ENCODE results near the gene LRBA.
"Not testable (repeated sequence)": the region's sequence is repeated elsewhere in the genome, so short reads cannot be mapped to it uniquely, and the experiment has no call there.

The LRBA gene

GRCh38 chr4:151043803-151044515, 28.9 kb upstream of the LRBA start:
- no peak for DNase-seq (ENCODE audit: insufficient read length, low spot score)
- FAIRE-seq: no peak
- TF ChIP-seq POLR2AphosphoS5 (IDR thresholded peaks at IDR 0.05; ENCODE audit: low read depth, low read length) (no peak), TAF1 (IDR thresholded peaks at IDR 0.05; ENCODE audit: low read depth, low read length) (no peak), POLR2A (IDR thresholded peaks at IDR 0.05; ENCODE audit: low read depth, low read length) (no peak), PAX5 (IDR thresholded peaks at IDR 0.05; ENCODE audit: insufficient read depth, low read length, severe bottlenecking) (no peak)

- FAIRE-seq (no peak), DNase-seq (ENCODE audit: insufficient read length, low spot score) (no peak)
- TF ChIP-seq POLR2AphosphoS5 (IDR thresholded peaks at IDR 0.05; ENCODE audit: low read depth, low read length) (no peak), POLR2A (IDR thresholded peaks at IDR 0.05; ENCODE audit: low read depth, low read length) (no peak), POU2F2 (IDR thresholded peaks at IDR 0.05; ENCODE audit: low read depth, low read length) (no peak), SPI1 (IDR thresholded peaks at IDR 0.05; ENCODE audit: low read depth, low read length) (no peak), TAF1 (IDR thresholded peaks at IDR 0.05; ENCODE audit: low read depth, low read length) (no peak), PAX5 (IDR thresholded peaks at IDR 0.05; ENCODE audit: insufficient read depth, low read length, severe bottlenecking) (no peak)
These were observed 24.6 kb upstream of the LRBA start for GRCh38 chr4:151039733-151040132.

GRCh38 chr4:151038452-151039157, 23.5 kb upstream of the LRBA start:
- TF ChIP-seq POLR2AphosphoS5 (IDR thresholded peaks at IDR 0.05; ENCODE audit: low read depth, low read length) (no peak), POLR2A (IDR thresholded peaks at IDR 0.05; ENCODE audit: low read depth, low read length) (no peak), SPI1 (IDR thresholded peaks at IDR 0.05; ENCODE audit: low read depth, low read length) (no peak), POU2F2 (IDR thresholded peaks at IDR 0.05; ENCODE audit: low read depth, low read length) (no peak), PAX5 (IDR thresholded peaks at IDR 0.05; ENCODE audit: insufficient read depth, low read length, severe bottlenecking) (no peak), TAF1 (IDR thresholded peaks at IDR 0.05; ENCODE audit: low read depth, low read length) (no peak)
- DNase-seq (ENCODE audit: insufficient read length, low spot score): no peak
- no peak for FAIRE-seq

- no peak for FAIRE-seq
- DNase-seq (ENCODE audit: insufficient read length, low spot score): no peak
- TF ChIP-seq POLR2A (IDR thresholded peaks at IDR 0.05; ENCODE audit: low read depth, low read length): no peak
- no peak for TF ChIP-seq TAF1 (IDR thresholded peaks at IDR 0.05; ENCODE audit: low read depth, low read length)
- no peak for TF ChIP-seq PAX5 (IDR thresholded peaks at IDR 0.05; ENCODE audit: insufficient read depth, low read length, severe bottlenecking)
- no peak for TF ChIP-seq POU2F2 (IDR thresholded peaks at IDR 0.05; ENCODE audit: low read depth, low read length)
- no peak for TF ChIP-seq POLR2AphosphoS5 (IDR thresholded peaks at IDR 0.05; ENCODE audit: low read depth, low read length)
- no peak for TF ChIP-seq SPI1 (IDR thresholded peaks at IDR 0.05; ENCODE audit: low read depth, low read length)
These were observed 20.8 kb upstream of the LRBA start for GRCh38 chr4:151035911-151036310.

GRCh38 chr4:151035328-151035727, 20.2 kb upstream of the LRBA start:
- FAIRE-seq: peak; percentile 23
- DNase-seq (ENCODE audit: insufficient read length, low spot score): no peak

GRCh38 chr4:151034829-151035228, 19.7 kb upstream of the LRBA start:
- no peak for FAIRE-seq
- no peak for TF ChIP-seq PAX5 (IDR thresholded peaks at IDR 0.05; ENCODE audit: insufficient read depth, low read length, severe bottlenecking)
- TF ChIP-seq POLR2A (IDR thresholded peaks at IDR 0.05; ENCODE audit: low read depth, low read length): no peak
- DNase-seq (ENCODE audit: insufficient read length, low spot score): no peak

More at GRCh38 chr4:151035328-151035727, 20.2 kb upstream of the LRBA start:
- no peak for TF ChIP-seq PAX5 (IDR thresholded peaks at IDR 0.05; ENCODE audit: insufficient read depth, low read length, severe bottlenecking)
- TF ChIP-seq POLR2AphosphoS5 (IDR thresholded peaks at IDR 0.05; ENCODE audit: low read depth, low read length): no peak
- no peak for TF ChIP-seq SPI1 (IDR thresholded peaks at IDR 0.05; ENCODE audit: low read depth, low read length)
- no peak for TF ChIP-seq TAF1 (IDR thresholded peaks at IDR 0.05; ENCODE audit: low read depth, low read length)
- TF ChIP-seq POLR2A (IDR thresholded peaks at IDR 0.05; ENCODE audit: low read depth, low read length): no peak
- no peak for TF ChIP-seq POU2F2 (IDR thresholded peaks at IDR 0.05; ENCODE audit: low read depth, low read length)

GRCh38 chr4:151031831-151032605, 16.9 kb upstream of the LRBA start:
- peak; percentile 82 for FAIRE-seq
- no peak for TF ChIP-seq TAF1 (IDR thresholded peaks at IDR 0.05; ENCODE audit: low read depth, low read length)
- 0 out of 2 replicates have a peak, but pooled peaks have one; percentile 35 for TF ChIP-seq POU2F2 (IDR thresholded peaks at IDR 0.05; ENCODE audit: low read depth, low read length)
- no peak for TF ChIP-seq POLR2AphosphoS5 (IDR thresholded peaks at IDR 0.05; ENCODE audit: low read depth, low read length)
- no peak for TF ChIP-seq PAX5 (IDR thresholded peaks at IDR 0.05; ENCODE audit: insufficient read depth, low read length, severe bottlenecking)
- TF ChIP-seq SPI1 (IDR thresholded peaks at IDR 0.05; ENCODE audit: low read depth, low read length): no peak
- no peak for TF ChIP-seq POLR2A (IDR thresholded peaks at IDR 0.05; ENCODE audit: low read depth, low read length)
- DNase-seq (ENCODE audit: insufficient read length, low spot score): no peak

- FAIRE-seq (no peak), DNase-seq (ENCODE audit: insufficient read length, low spot score) (no peak)
- TF ChIP-seq POLR2AphosphoS5 (IDR thresholded peaks at IDR 0.05; ENCODE audit: low read depth, low read length) (no peak), TAF1 (IDR thresholded peaks at IDR 0.05; ENCODE audit: low read depth, low read length) (no peak), POU2F2 (IDR thresholded peaks at IDR 0.05; ENCODE audit: low read depth, low read length) (no peak), PAX5 (IDR thresholded peaks at IDR 0.05; ENCODE audit: insufficient read depth, low read length, severe bottlenecking) (no peak), POLR2A (IDR thresholded peaks at IDR 0.05; ENCODE audit: low read depth, low read length) (no peak), SPI1 (IDR thresholded peaks at IDR 0.05; ENCODE audit: low read depth, low read length) (no peak)
These were observed 14.5 kb upstream of the LRBA start for GRCh38 chr4:151029537-151029936.

GRCh38 chr4:151029006-151029405, 13.9 kb upstream of the LRBA start:
- not testable (repeated sequence) for DNase-seq (ENCODE audit: insufficient read length, low spot score); FAIRE-seq

All from GM12891 (cell line).